GM21529 (cell line): ENCODE results near the gene OBSCN.

Experiments used
- ATAC-seq: cut with Tn5 transposase; IDR thresholded peaks from one replicate; pipeline ENCODE4 v1.9.1; 2021; ENCODE audit not compliant: unreplicated experiment

Gene OBSCN

DNA sequence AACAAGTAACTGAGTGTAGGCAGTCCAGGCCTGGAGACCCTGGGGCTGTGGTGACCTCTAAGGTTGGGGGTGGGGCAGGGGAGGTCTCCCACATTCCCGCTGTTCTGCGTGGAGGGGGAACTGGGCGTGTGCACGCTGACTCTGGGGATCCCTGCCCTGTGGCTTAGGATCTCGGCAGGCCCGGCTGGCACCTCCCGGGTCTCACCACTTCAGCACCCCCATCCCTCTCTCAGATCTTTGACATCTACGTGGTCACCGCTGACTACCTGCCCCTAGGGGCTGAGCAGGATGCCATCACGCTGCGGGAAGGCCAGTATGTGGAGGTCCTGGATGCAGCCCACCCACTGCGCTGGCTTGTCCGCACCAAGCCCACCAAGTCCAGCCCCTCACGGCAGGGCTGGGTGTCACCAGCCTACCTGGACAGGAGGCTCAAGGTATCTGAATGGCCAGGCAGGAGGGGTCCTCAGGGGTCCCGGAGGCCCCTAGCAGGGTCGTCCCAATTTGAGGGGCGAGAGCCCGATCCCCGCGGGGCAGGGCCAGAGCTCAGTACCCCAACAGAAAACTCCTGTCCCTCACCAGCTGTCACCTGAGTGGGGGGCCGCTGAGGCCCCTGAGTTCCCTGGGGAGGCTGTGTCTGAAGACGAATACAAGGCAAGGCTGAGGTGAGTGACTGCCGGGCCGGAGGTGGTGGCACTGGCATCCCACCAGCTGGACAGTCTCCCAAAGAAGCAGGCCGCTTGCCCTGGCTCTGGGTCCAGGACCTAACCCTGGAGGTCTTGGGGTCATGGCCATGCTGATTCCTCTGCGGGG, 130.1 kb downstream of the OBSCN start:
- no peak for ATAC-seq

DNA sequence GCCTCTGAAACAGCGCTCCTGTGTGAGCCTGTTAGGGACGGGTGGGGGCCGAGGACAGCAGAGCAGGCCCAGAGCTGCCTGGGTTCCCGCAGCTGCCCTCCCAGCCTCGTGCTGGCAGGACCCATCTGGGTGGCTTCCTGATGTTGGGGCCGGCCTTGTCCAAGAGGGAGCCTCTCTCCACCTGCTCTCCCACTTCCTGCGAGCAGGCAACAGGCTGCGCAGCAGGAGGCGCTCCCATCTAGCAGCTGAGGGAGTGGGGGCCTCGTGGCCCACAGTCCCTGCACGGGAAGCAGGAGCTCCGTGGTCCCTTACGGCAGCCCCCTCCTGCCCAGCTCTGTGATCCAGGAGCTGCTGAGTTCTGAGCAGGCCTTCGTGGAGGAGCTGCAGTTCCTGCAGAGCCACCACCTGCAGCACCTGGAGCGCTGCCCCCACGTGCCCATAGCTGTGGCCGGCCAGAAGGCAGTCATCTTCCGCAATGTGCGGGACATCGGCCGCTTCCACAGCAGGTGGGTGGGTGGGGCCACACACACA, 130.7 kb downstream of the OBSCN start:
- no peak for ATAC-seq

DNA sequence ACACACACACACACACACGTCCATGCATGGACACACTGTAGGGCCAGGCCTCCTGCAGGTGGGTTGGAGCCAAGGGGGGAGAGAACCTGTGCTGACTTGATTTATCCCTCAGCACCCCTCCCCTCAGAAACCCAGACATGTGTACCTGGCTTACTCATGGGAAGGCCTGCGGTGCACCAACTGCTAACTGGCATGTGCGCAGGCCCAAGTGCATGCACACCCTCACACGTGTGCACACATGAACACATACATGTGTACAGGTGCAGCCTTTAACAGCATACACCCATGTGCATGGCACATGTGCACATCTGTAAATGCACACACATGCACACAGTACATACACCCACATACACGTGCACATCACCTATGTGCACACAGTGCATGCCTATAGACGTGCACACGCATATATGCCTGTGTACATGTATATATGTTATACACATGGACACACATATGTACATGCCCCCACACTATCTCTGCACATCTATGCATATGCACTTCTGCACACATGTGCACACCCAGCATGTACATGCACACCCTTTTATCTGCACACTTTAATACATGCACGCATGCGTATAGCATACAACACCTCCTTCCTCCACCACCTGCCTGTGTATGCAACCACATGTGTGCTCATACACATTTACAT, 131.3 kb downstream of the OBSCN start:
- no peak for ATAC-seq

DNA sequence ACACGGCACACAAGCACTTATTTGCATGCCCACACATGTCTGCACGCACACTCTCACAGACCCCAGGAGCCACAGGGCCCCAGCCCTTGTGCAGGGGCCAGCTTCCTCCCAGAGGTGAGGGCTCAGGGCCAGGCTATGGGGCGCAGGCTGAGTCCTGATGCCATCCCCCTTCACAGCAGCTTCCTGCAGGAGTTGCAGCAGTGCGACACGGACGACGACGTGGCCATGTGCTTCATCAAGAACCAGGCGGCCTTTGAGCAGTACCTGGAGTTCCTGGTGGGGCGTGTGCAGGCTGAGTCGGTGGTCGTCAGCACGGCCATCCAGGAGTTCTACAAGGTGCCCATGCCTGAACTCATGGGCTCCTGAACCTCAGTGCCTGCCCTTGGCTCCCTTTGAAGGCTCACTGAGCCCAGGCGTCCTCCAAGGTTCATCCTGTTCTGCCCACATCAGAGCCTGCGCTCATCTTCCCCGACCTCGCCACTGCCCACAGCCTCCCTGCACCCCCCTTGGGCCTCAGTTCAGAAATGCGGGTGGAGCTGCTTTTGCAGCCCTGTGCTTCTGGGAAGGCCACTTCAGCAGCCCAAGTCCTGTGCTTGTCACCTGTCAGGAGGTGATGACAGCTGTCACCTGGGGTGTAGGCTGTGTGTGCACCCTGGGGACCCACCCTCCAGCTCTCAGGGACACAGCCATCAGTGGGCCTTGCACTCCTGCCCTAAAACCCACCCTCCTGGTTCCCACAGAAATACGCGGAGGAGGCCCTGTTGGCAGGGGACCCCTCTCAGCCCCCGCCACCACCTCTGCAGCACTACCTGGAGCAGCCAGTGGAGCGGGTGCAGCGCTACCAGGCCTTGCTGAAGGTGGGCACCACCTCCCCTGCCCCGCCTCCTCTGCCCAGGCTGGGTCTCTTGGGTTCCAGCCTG, 132.2 kb downstream of the OBSCN start:
- ATAC-seq, result no peak

DNA sequence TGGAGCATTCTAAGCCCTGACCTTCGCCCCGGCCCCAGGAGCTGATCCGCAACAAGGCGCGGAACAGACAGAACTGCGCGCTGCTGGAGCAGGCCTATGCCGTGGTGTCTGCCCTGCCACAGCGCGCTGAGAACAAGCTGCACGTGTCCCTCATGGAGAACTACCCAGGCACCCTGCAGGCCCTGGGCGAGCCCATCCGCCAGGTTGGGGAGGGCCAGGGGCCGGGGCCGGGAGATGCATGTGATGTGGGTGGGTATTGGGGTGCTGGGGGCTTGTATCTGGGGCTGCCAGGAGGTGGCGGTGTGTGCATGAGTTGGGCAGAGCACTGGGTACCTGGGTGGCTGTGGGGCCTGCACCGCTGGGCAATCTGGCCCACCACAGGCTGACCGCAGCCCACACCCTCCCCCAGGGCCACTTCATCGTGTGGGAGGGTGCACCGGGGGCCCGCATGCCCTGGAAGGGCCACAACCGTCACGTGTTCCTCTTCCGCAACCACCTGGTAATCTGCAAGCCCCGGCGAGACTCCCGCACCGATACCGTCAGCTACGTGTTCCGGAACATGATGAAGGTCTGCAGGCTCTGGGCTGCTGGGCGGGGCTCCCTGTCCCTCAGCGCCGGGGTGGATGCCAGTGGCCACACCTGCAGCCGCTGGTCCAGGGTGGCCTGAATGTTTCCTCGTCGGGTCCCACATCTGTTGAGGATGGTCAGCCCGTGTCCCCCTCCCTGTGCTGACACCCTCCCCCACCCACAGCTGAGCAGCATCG, 133.0 kb downstream of the OBSCN start:
- ATAC-seq, result no peak

DNA sequence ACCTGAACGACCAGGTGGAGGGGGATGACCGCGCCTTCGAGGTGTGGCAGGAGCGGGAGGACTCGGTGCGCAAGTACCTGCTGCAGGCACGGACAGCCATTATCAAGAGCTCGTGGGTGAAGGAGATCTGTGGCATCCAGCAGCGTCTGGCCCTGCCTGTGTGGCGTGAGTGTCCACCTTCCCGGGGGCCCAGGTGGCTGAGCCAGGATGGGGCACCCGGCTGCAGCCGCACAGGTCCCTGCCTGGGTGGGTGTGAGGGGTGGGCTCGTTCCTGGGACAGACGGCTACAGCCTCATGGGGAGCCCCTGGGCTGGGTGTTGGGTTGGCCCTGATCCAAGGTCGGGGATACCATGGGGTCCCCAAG, 133.6 kb downstream of the OBSCN start:
- ATAC-seq, result no peak

DNA sequence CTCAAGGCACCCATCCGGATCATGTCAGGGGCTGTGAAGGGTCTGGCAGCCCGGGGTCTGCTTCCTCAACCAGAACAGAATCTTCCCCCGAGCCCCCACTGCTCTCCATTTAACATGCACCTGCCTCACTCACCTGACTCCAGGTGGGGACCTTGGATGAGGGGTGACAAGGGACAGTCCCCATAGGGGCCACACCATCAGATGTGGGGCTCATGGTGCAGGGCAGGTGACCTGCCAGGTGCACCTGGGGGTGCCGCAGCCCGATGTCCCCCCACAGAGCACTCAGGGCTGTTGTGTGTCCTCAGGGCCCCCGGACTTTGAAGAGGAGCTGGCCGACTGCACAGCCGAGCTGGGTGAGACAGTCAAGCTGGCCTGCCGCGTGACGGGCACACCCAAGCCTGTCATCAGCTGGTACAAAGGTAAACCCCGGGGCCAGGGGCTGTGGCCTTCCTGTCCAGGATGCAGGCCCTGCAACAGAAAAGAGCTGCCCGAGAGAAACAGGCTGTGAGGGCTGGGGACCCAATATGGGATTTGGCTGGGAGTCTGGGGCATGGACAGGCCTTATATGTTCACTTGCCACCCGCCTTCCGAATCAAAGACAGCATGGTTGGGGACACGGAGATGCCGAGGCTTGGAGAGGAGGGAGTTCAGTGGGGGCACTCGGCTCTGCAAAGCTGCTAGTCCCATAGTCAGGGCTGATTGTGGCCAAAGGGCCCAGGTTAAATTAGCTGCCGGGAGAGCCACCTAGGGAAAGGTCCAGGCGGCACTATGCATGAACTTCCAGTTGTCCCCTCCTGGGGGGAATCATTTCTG, 134.2 kb downstream of the OBSCN start:
- no peak for ATAC-seq

DNA sequence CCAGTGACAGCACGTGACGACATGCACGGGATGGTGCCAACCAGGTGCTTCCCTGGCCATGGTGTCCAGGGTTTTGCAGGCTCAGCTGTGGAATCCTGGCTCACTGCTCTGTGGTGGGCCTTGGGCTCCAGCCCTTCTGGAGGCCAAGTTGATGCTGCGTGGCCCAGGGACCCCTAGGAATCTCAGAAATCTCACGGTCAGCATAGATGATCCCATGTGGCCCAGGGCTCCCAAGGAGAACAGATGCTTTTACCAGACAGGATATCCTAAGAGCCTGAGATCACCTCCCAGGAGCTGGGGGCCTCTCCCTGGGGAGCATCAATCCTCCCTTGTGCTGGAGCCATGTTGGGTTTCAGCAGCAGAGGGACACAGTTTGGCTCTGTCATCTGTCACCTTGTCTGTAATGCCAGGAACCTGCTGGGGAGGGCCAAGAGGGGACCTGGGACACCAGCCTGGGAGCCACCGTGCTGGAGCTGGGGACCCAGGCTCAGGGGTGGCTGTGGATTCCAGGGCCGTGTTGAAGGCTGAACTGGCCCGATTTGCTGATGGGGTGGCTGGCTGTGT, 134.9 kb downstream of the OBSCN start:
- ATAC-seq, result no peak

DNA sequence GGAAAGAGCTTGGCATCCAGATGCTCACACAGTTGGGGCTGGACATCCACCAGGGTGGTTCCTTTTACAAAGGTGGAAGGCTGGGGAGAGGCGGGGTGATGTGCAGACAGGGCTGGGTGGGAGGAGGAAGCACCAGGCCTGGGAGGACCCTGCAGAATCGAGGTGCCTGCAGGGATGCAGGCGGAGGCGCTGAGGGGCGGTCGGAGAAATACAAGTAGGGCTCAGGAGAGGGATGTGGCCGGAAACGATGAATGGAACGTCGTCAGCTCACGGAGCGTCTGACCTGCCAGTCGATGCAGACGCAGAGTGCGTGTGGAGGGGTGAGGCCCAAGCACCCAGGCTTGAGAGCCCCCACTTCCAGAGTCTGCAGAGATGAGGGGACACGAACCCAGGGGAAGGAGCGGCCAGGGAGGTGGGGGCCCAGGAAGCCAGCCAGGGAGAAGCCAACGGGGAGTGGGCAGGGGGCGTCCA, 135.4 kb downstream of the OBSCN start:
- no peak for ATAC-seq

DNA sequence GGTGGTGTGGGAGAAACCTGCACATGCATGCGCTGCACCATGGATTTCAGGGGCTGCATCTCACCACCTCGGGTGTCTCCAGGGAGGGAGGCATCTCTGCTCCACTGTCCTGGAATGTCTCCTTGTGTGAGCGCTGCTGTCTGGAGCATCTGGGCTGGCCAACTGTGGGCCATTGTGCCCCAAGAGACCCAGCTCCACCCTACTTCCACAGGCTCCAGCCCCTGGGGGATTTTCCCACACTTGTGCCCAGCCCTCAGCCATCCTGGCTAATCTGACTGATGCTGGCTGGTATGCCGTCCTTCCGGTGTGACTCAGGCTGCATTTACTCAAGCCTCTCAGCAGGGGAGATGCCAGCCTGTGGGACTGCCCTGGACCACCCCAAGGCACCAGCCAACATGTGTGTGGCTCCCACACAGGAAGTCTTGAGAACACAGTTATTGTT, 136.8 kb downstream of the OBSCN start:
- ATAC-seq, result no peak

DNA sequence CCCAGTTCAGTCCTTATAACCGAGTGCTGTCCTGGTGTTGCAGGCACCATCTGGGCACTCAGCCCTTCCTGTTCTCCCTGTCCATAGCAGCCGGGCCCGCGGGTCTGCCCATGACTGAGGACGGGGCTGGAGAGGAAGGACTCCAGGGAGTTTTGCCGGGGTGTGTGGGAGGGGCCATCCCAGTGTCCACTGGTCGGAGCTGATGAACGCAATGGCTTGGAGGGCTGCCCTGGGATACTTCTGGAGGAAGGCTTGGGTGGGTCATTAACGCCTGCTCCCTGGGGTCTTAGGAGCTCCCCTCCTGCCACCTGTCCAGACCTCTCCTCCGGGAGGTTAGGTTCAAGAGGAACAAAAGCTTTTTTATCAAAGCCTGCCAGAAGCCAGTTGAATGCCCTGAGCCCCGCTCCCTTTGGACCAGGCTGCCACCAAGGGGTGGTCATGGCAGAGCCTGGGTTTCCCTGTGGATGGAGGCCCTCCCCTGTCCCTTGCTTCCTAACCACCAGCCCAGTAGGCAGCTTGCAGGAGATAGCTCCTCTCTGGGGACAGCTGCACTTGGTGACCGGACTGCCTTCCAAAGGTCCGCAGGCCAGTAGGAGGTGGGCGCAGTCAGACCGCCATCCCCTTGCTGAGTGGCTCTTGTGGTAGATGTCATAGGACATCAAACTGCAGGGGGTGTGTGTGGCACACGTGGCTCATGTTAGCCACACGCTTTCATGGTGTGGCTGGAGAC, 137.5 kb downstream of the OBSCN start:
- ATAC-seq, result no peak

DNA sequence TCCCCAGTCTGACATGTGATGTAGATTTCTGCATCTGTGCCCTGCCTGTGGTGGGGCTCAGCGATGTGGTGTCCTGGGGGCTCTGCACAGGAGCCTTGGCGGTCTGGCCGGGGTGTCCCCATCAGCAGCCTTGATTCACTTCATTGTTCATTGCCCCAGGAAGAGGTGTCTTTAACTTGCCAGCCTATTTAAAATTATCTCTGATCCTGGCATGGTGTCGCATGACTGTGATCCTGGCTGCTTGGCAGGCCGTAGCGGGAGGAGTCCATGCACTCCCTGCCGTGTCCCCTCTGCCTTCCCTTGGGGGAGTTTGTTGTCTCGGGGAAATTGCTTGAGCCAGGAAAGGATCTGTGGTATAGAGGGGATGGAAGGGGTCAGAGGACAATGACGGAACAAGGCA, 138.9 kb downstream of the OBSCN start:
- ATAC-seq, result no peak

DNA sequence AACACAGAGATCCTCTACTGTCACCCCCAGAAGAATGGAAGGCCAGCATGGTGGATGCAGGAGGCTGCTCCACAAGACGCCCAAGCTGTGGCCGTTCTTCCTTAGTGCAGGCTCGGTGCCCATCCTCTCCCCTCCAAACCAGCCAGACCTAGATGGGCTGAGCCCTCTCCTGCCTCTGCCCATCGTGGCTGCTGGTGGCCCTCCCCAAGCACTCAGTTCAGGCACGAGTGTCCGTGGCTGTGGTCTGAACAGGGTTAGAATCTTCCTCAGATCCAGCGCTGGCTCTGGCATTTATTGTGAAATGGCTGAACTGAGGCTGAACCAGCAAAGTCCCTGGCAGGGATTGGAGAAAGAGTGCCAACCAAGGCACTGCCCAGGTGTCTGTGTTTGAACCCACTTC, 139.3 kb downstream of the OBSCN start:
- ATAC-seq, result no peak

DNA sequence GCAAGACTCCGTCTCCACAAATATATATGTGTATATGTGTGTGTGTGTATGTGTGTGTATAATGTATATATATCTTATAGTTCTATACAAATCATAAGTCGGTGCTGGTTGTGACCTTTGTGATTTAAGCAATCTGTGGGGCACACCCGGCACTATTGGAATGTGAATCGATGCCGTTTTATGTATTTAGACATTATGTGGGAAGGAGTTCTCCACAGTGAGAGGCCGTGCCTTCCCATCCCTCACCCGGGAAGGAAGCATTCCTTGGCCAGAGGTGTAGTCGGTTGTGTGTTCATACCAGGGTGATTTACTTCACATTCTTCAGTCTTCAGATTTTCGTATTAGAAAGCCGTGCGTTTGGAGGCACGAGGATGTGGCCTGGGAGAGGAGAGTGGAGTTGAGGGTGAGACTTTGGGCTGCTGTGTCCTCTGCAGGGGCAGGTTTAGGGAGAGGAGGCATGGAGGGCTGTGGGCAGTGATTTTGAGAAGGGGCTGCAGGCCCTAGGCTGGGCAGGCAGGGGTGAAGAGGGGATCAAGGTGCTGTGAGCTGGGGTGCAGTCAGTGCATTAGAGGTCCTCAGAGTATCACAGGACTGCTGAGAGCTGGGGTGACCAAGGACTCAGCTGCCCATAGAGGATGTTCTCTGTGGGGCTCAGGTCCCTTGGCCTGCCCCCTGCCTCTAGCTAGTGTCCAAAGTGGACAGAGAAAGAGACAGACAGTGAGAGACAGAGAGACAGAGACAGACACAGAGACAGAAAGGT, 141.0 kb downstream of the OBSCN start:
- ATAC-seq, result no peak

DNA sequence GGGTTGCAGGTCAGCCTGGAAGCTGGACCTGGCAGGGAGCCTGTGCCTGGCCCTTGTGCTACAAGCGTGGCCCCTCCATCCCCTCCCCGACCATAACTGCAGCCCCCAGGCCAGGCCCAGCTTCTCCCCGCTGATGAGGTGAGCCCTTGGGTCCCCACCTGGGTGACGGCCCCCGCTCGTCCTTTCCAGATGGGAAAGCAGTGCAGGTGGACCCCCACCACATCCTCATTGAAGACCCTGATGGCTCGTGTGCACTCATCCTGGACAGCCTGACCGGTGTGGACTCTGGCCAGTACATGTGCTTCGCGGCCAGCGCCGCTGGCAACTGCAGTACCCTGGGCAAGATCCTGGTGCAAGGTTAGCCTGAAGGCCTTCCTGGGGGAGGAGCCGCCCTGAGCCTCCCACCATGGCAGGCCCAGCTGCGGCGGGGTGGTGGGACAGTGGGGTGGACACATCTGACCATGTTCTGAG, 141.9 kb downstream of the OBSCN start:
- ATAC-seq, result no peak

DNA sequence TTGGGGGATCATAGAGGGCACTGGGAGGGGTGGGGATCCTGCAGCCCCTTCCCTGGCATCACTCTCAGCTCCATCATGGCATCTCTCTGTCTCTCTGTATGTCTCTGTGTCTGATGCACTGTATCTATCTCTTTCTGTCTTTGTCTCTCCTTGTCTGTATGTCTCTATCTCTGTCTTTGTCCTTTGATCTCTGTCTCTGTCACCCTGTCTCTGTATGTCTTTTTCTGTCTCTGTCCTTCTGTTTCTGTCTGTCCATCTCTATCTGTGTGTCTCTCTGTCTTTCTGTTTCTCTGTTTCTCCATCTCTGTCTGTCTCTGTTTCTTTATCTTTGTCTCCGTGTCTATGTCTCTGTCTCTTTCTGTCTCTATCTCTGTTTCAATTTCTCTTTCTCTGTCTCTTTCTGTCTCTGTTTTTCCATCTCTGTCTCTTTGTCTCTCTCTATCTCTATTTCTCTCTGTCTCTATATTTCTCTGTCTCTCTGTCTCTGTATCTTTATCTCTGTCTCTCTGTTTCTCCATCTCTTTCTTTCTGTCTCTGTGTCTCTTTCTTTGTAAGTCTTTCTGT, 142.4 kb downstream of the OBSCN start:
- no peak for ATAC-seq
